Choroid plexus epithelial cell (primary cell): ENCODE results near the gene PDLIM5.

Experiments
- DNase-seq: peaks from one replicate; pipeline ENCODE4 v3.0.0-alpha.2; 2010; ENCODE audit warnings: low read depth
- H3K4me3 ChIP-seq: 2 replicates; pipeline ENCODE4 v1.5.1; 2011; ENCODE audit warnings: low read depth, mild to moderate bottlenecking, control low read depth, low read length, moderate library complexity
- TF ChIP-seq, protein P1 (sequence below): conservative IDR thresholded peaks from 2 replicates; pipeline ENCODE4 v1.5.1; 2011; ENCODE audit warnings: low read depth, mild to moderate bottlenecking, control low read depth, inconsistent platforms, low read length, moderate library complexity

PDLIM5 gene

GRCh38 chr4:94409375-94409679 lies 42.4 kb upstream of the PDLIM5 start:
- TF ChIP-seq, protein P1, sequence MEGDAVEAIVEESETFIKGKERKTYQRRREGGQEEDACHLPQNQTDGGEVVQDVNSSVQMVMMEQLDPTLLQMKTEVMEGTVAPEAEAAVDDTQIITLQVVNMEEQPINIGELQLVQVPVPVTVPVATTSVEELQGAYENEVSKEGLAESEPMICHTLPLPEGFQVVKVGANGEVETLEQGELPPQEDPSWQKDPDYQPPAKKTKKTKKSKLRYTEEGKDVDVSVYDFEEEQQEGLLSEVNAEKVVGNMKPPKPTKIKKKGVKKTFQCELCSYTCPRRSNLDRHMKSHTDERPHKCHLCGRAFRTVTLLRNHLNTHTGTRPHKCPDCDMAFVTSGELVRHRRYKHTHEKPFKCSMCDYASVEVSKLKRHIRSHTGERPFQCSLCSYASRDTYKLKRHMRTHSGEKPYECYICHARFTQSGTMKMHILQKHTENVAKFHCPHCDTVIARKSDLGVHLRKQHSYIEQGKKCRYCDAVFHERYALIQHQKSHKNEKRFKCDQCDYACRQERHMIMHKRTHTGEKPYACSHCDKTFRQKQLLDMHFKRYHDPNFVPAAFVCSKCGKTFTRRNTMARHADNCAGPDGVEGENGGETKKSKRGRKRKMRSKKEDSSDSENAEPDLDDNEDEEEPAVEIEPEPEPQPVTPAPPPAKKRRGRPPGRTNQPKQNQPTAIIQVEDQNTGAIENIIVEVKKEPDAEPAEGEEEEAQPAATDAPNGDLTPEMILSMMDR: no peak
- DNase-seq: no peak
- no peak overlapping the region for H3K4me3 ChIP-seq

- TF ChIP-seq, protein P1: no peak
- H3K4me3 ChIP-seq: no peak overlapping the region
- peak; percentile 32 for DNase-seq
These were observed 41.8 kb upstream of the PDLIM5 start for GRCh38 chr4:94409962-94410361.

- H3K4me3 ChIP-seq: no peak overlapping the region
- TF ChIP-seq, protein P1: no peak
- DNase-seq: peak; percentile 50
These were observed 41.0 kb upstream of the PDLIM5 start for GRCh38 chr4:94410678-94411206.

DNA sequence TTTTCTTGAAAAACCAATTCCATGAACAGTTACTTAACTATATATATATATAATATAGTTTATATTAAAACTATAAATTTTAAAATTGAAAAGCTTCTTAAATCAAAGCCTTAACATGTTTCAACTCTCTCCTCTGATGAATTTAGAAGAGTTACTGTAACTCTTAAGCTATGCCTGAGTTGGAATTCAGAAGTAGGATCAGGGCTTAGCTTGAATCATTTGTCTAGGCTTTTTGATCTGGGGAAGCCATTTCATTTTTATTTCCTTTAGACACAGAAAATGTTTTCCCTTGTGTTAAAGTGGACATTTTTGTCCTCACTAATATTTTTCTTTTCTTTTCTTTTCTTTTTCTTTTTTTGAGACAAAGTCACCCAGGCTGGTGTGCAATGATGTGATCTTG lies 40.4 kb upstream of the PDLIM5 start:
- no peak for DNase-seq
- TF ChIP-seq, protein P1: no peak
- no peak overlapping the region for H3K4me3 ChIP-seq

GRCh38 chr4:94412019-94412657 lies 39.6 kb upstream of the PDLIM5 start:
- H3K4me3 ChIP-seq: no peak overlapping the region
- DNase-seq: no peak
- TF ChIP-seq, protein P1: no peak

DNA sequence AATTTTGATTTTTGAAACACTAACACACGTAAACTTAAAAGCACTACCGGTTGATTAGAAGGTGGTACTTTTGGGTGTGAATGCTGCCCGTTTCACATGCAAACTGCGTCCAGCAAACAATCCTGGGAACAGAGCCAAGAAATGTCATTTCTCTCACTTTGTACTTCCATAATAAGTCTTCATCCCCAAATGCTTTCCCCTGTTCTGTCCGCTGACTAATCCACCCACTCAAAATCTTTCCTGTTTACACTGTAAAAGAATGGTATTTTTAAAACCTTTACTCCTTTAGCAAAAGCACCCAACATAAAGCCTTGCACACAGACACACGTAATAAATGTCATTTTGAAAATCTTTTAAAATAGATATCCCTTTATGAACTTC lies 39.1 kb upstream of the PDLIM5 start:
- TF ChIP-seq, protein P1: no peak
- H3K4me3 ChIP-seq: peak overlapping the region; percentile 12

More for the DNA sequence above, 39.1 kb upstream of the PDLIM5 start:
- DNase-seq: peak; percentile 80
